NT2/D1 (cell line): ENCODE measurements around the gene DNAJB1.

Experiments
- DNase-seq: peaks from one replicate; pipeline ENCODE4 v3.0.0-alpha.2; 2011; ENCODE audit warnings: low read depth, low spot score
- H3K27me3 ChIP-seq: 2 replicates; pipeline ENCODE4 v1.6.0; 2011; ENCODE audit warnings: mild to moderate bottlenecking; ENCODE audit not compliant: insufficient read length, insufficient read depth
- H3K36me3 ChIP-seq: 2 replicates; pipeline ENCODE4 v1.6.1; 2011; ENCODE audit warnings: mild to moderate bottlenecking, low read length, mixed read lengths; ENCODE audit not compliant: insufficient read depth, insufficient read length
- H3K4me1 ChIP-seq: 2 replicates; pipeline ENCODE4 v1.5.1; 2011; ENCODE audit not compliant: insufficient read depth, insufficient read length
- H3K4me3 ChIP-seq: 2 replicates; pipeline ENCODE4 v1.5.1; 2011; ENCODE audit warnings: low read depth; ENCODE audit not compliant: insufficient read length
- H3K9ac ChIP-seq: 2 replicates; pipeline ENCODE4 v1.6.0; 2011; ENCODE audit warnings: low read depth; ENCODE audit not compliant: insufficient read length
- H3K9me3 ChIP-seq: 2 replicates; pipeline ENCODE4 v1.5.1; 2011; ENCODE audit warnings: mild to moderate bottlenecking, low read length; ENCODE audit not compliant: insufficient read depth
- SUZ12 ChIP-seq: IDR thresholded peaks from 2 replicates; pipeline ENCODE4 v1.6.1; 2011; ENCODE audit not compliant: insufficient read length, insufficient read depth; ENCODE audit errors: extremely low read depth
- YY1 ChIP-seq: IDR thresholded peaks from 2 replicates; pipeline ENCODE4 v1.6.1; 2011; ENCODE audit not compliant: insufficient read length, insufficient read depth
- ZNF274 ChIP-seq: IDR thresholded peaks from 2 replicates; pipeline ENCODE4 v1.6.1; 2011; ENCODE audit warnings: mild to moderate bottlenecking, low read depth, low read length

Gene DNAJB1

DNA sequence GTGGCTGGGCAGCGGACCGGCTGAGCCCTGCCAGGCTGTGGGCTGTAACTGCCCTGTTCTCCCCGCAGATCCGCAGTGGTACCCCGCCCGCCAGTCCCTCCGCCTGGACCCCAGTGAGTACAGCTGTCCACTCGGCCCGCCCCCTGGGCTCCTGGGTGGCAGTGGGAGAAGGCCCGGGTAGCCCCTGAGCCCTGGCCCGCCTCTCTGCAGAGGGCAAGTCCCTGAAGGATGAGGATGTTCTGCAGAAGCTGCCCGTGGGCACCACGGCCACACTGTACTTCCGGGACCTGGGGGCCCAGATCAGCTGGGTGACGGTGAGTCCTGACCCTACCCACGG, 45.4 kb upstream of the DNAJB1 start:
- Histone ChIP-seq H3K9me3 (no peaks in the 10 kb centered on the region), H3K27me3 (no peaks in the 10 kb centered on the region), H3K4me3 (no peak overlapping the region), H3K36me3 (peaks cover 53% of the 10 kb centered on the region), H3K9ac (no peak overlapping the region), H3K4me1 (peaks cover 48% of the 10 kb centered on the region)
- no peak for DNase-seq
- TF ChIP-seq ZNF274 (no peak), YY1 (no peak)

DNA sequence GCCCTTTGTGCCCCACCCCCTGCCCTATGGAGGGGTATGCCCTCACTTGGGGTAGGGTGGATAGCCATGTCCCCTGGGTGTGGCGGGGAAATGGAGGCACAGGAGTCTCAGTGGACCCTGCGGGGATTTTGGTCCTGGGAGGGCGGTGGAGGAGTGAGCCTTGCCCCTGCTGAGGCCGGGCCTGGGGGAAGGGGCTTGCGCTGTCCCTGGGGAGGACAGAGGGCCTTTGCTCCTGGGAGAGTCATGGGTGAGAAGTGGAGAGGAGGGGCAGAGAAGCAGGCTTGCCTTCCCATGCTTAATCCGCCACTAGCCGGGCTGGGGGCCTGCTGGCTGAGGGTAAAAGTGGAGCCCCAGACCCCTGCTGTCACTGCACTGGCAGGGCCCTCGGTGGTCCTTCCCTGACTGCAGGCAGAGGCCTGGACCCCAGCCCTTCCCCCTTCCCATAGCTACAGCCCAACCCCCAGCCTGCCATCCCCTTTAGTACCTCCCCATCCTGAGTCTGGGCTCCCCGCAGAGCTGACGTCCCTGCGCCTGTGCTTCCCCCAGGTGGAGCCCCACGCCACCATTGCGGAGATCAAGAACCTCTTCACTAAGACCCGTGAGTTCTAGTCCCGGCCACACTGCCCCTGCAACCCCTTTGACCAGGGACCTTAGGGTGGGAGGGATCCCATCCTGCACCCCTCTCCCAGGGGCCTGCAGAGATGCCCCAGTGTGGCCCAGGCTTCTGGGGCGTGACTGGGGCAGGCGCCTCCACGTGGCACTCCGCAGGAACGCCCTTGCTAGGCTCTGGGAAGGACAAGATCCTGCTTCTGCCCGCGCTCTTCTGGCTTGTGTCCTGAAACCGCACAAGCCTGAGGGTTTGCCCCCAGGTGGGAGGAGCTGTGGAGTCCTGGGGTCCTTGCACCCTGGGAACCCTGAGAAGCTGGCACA, 44.7 kb upstream of the DNAJB1 start:
- Histone ChIP-seq H3K9me3 (no peaks in the 10 kb centered on the region), H3K4me1 (peaks cover 54% of the 10 kb centered on the region), H3K27me3 (no peaks in the 10 kb centered on the region), H3K36me3 (peaks cover 53% of the 10 kb centered on the region), H3K4me3 (no peak overlapping the region), H3K9ac (peak overlapping the region; percentile 70)
- no peak for DNase-seq
- TF ChIP-seq YY1 (no peak), ZNF274 (no peak), SUZ12 (no peak)

DNA sequence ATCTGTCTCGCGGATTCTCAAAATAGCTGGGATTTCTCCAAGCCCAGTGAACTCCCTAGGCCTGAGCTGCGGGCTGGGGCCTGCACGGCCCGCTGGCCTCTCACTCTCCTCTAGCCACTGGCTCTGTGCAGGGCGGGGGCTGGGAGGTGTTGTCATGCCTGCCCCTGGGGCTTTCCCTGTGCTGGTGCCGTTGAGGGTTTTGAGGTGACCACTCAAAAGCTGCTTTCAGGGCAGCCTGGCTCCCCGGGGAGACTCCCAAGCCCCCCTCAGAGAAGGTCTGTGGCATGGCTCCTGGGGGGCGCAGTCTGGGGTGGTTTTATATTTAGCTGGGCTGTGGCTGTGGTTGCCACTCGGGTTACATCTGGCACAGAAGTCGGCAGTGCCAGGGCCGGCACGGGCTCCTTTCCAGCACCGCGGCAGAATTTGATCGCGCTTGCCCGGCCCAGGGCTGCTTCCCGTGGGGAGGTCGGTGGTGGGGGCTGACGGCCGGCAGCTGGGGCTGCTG, 43.7 kb upstream of the DNAJB1 start:
- H3K9me3 ChIP-seq, result no peaks in the 10 kb centered on the region
- H3K4me3 ChIP-seq, result no peak overlapping the region
- DNase-seq, result no peak
- H3K36me3 ChIP-seq, result peaks cover 44% of the 10 kb centered on the region
- peaks cover 51% of the 10 kb centered on the region for H3K4me1 ChIP-seq
- H3K9ac ChIP-seq, result peak overlapping the region; percentile 72
- H3K27me3 ChIP-seq, result no peaks in the 10 kb centered on the region
- TF ChIP-seq ZNF274, result no peak
- TF ChIP-seq SUZ12, result no peak
- no peak for TF ChIP-seq YY1

- H3K4me3 ChIP-seq, result no peak overlapping the region
- peaks cover 39% of the 10 kb centered on the region for H3K36me3 ChIP-seq
- TF ChIP-seq ZNF274, result no peak
- TF ChIP-seq YY1, result no peak
- TF ChIP-seq SUZ12, result no peak
- H3K4me1 ChIP-seq, result peaks cover 54% of the 10 kb centered on the region
- peak overlapping the region; percentile 72 for H3K9ac ChIP-seq
- DNase-seq, result no peak
- no peaks in the 10 kb centered on the region for H3K27me3 ChIP-seq
- H3K9me3 ChIP-seq, result no peaks in the 10 kb centered on the region
These were observed 43.1 kb upstream of the DNAJB1 start for GRCh38 chr19:14561249-14561648.

DNA sequence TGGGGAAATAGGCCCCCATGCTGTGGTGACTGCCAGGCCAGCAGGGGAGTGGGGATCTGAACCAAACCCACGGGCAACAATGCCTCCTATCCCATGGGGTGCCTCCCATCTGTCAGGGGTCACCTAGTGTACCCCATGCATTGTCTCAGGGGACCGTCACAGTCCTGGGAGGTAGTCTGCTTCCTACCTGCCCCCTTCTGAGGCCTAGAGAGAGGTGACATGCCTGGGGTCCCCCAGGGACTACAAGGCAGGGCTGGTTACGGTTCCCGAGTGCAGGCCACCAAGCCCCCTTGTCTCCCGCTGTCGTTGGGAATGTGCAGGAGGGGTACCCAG, 42.5 kb upstream of the DNAJB1 start:
- no peak for TF ChIP-seq SUZ12
- TF ChIP-seq ZNF274, result no peak
- no peak for TF ChIP-seq YY1
- Histone ChIP-seq H3K9ac (peak overlapping the region; percentile 72), H3K4me3 (no peak overlapping the region), H3K36me3 (peaks cover 34% of the 10 kb centered on the region), H3K27me3 (no peaks in the 10 kb centered on the region), H3K4me1 (peaks cover 57% of the 10 kb centered on the region), H3K9me3 (no peaks in the 10 kb centered on the region)
- no peak for DNase-seq

GRCh38 chr19:14559916-14560775, 41.9 kb upstream of the DNAJB1 start:
- H3K4me1 ChIP-seq, result peaks cover 59% of the 10 kb centered on the region
- no peak for DNase-seq
- H3K9ac ChIP-seq, result peak overlapping the region; percentile 72

DNA sequence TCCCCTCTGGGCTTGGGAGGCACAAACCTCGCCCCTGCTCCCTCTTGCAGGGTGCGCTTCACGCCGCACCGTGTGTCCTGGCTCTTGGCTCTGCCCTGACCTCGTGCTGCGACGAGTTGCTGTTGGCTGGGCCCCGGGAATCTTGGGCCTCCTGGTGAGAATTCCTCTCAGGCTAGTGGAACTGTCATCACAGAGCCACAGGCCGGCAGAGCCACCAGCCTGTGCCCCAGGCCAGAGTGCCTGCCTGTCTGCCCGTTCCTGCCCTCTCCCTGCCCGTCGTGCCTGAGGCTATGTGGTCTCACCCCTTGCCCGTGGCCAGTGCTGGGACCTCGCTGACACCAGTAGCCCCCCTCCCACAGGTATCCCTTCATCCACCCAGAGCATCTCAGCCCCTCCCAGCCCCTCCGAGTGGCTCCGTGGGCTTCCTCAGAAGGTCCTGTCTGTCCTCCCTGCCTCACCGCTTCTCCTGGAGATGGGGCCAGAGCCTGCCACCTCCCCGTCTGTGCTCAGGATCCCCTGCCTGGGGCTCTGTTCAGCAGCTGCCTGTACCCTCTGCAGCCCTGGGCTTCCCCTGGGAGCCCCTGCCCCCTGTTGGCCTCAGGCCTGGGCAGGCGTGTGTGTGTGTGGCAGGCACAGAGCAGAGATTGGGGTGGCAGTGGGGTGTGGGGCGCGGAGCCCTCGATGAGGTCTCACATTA, 40.3 kb upstream of the DNAJB1 start:
- H3K4me1 ChIP-seq, result peaks cover 63% of the 10 kb centered on the region

More at GRCh38 chr19:14559916-14560775, 41.9 kb upstream of the DNAJB1 start:
- Histone ChIP-seq H3K4me3 (no peak overlapping the region), H3K27me3 (no peaks in the 10 kb centered on the region), H3K36me3 (peaks cover 30% of the 10 kb centered on the region), H3K9me3 (no peaks in the 10 kb centered on the region)
- TF ChIP-seq SUZ12 (no peak), ZNF274 (no peak), YY1 (no peak)

More for the DNA sequence above, 40.3 kb upstream of the DNAJB1 start:
- no peak for TF ChIP-seq ZNF274
- TF ChIP-seq YY1, result no peak
- TF ChIP-seq SUZ12, result no peak
- Histone ChIP-seq H3K36me3 (peaks cover 25% of the 10 kb centered on the region), H3K9me3 (no peaks in the 10 kb centered on the region), H3K9ac (peak overlapping the region; percentile 1), H3K27me3 (no peaks in the 10 kb centered on the region), H3K4me3 (no peak overlapping the region)
- no peak for DNase-seq
